Measurements from ENCODE around the gene TOMM40. TPM values are rescaled to one million over a fixed set of nuclear protein-coding genes. Genes with fewer than 3 reads are reported as not detected.
A peak's percentile ranks its signal among the peaks of the same experiment; 100 is the strongest.

TOMM40 gene
- total and polyA plus RNA-seq, 2 of the 13 experiments (the other 11 are each of a cell fraction or from before 2014, with no cell fraction given): 72.0 to 110 TPM

- TF ChIP-seq RFX3 (CRISPR knock-in tag; IDR thresholded peaks at IDR 0.05): no peak
- TF ChIP-seq ZNF776 (CRISPR knock-in tag; IDR thresholded peaks at IDR 0.05): no peak
- peak; percentile 77; the same call in 1 of the 2 replicates for TF ChIP-seq HNF1A (IDR thresholded peaks at IDR 0.05; ENCODE audit: low read depth)
- peak; percentile 92 for TF ChIP-seq HNF1A (CRISPR knock-in tag; IDR thresholded peaks at IDR 0.05; ENCODE audit: borderline replicate concordance)
- no peak for TF ChIP-seq RARG (CRISPR knock-in tag; IDR thresholded peaks at IDR 0.05; ENCODE audit: low read depth)
- TF ChIP-seq MZF1 (CRISPR knock-in tag; IDR thresholded peaks at IDR 0.05; ENCODE audit: borderline replicate concordance): no peak
- TF ChIP-seq ZBTB7B (CRISPR knock-in tag; IDR thresholded peaks at IDR 0.05): peak; percentile 100
- TF ChIP-seq ZNF530 (CRISPR knock-in tag; IDR thresholded peaks at IDR 0.05; ENCODE audit: low read depth): no peak
- no peak for TF ChIP-seq DDIT3 (CRISPR knock-in tag; IDR thresholded peaks at IDR 0.05)
- TF ChIP-seq NFKB2 (CRISPR knock-in tag; IDR thresholded peaks at IDR 0.05; ENCODE audit: borderline replicate concordance): peak; percentile 52; the same call in 1 of the 2 replicates
- peak; percentile 69; the same call in 1 of the 2 replicates for TF ChIP-seq YEATS4 (CRISPR knock-in tag; IDR thresholded peaks at IDR 0.05; ENCODE audit: borderline replicate concordance)
- peak; percentile 84 for TF ChIP-seq ZFP91 (CRISPR knock-in tag; IDR thresholded peaks at IDR 0.05; ENCODE audit: borderline replicate concordance)
- TF ChIP-seq ZIK1 (CRISPR knock-in tag; IDR thresholded peaks at IDR 0.05; ENCODE audit: borderline replicate concordance, low read depth): no peak
- no peak for TF ChIP-seq NFATC3 (CRISPR knock-in tag; IDR thresholded peaks at IDR 0.05)
- TF ChIP-seq SMARCE1 (IDR thresholded peaks at IDR 0.05; ENCODE audit: borderline replicate concordance): no peak; the same call in 1 of the 2 replicates
- peak; percentile 86; the same call in 1 of the 2 replicates for TF ChIP-seq FOSL1 (CRISPR knock-in tag; IDR thresholded peaks at IDR 0.05; ENCODE audit: borderline replicate concordance)
- no peak for TF ChIP-seq ZNF18 (CRISPR knock-in tag; IDR thresholded peaks at IDR 0.05; ENCODE audit: insufficient replicate concordance)
- peak; percentile 55; the same call in 1 of the 2 replicates for TF ChIP-seq TAF1 (CRISPR knock-in tag; IDR thresholded peaks at IDR 0.05)
- TF ChIP-seq ZNF101 (CRISPR knock-in tag; IDR thresholded peaks at IDR 0.05; ENCODE audit: borderline replicate concordance, low read depth): no peak
- TF ChIP-seq CBX5 (CRISPR knock-in tag; IDR thresholded peaks at IDR 0.05; ENCODE audit: borderline replicate concordance): peak; percentile 96
- TF ChIP-seq REPIN1 (CRISPR knock-in tag; IDR thresholded peaks at IDR 0.05; ENCODE audit: borderline replicate concordance, low read depth): peak; percentile 94
- peak; percentile 96 for TF ChIP-seq BCL6 (CRISPR knock-in tag; IDR thresholded peaks at IDR 0.05)
- peak; percentile 81 for TF ChIP-seq BORCS8-MEF2B (CRISPR knock-in tag; IDR thresholded peaks at IDR 0.05)
- TF ChIP-seq ZNF260 (CRISPR knock-in tag; IDR thresholded peaks at IDR 0.05; ENCODE audit: borderline replicate concordance, low read depth): no peak
These were observed 33.2 kb downstream of the TOMM40 start (continued) for GRCh38 chr19:44924243-44924725.

All from HepG2 (cell line).